HepG2 (cell line): ENCODE data around the gene AUH. TPM values are rescaled to one million over a fixed set of nuclear protein-coding genes. Genes with fewer than 3 reads are reported as not detected.

ENCODE experiments used
- ATAC-seq: fragments of 200-7000 bp; cut with Tn5 transposase; 3 replicates; pipeline ENCODE4 v1.9.1; 2020; ENCODE audit warnings: mild to moderate bottlenecking, moderate library complexity
- BruUV-seq: library from RNA; stranded (reverse); fragments of 400-500 nt; replicated peaks from 2 replicates; lab custom pipeline; 2021; lab: Mats Ljungman, UMichigan
- CTCF ChIA-PET: fragments of 300-600 bp; formaldehyde crosslinking; extraction: SDS; loops from one replicate; lab custom pipeline; 2021; ENCODE audit warnings: low total read pairs, inconsistent platforms, low intra/inter-chr PET ratio; lab: Yijun Ruan, JAX
- POLR2A ChIA-PET: fragments of 350-600 bp; sonication (Branson Sonifier 250); formaldehyde crosslinking; loops from one replicate; lab custom pipeline; 2020; ENCODE audit warnings: antibody characterized with exemption, inconsistent platforms; lab: Yijun Ruan, JAX
- DNase-seq: peaks from one replicate; pipeline ENCODE4 v3.0.0-alpha.2; 2015; ENCODE audit warnings: low spot score
- FAIRE-seq: peaks from 3 replicates; lab custom pipeline; 2011; peaks lifted over from hg19 to GRCh38; lab: Jason Lieb, UNC
- H2AFZ ChIP-seq: one replicate; pipeline ENCODE4 v1.6.1; 2011; ENCODE audit warnings: low read length, inconsistent platforms
- H3K27ac ChIP-seq: fragments of 300-600 bp; 3 replicates; pipeline ENCODE4 v1.8.0; 2011; ENCODE audit warnings: mixed run types, mild to moderate bottlenecking, mixed read lengths, low read length, inconsistent platforms; ENCODE audit not compliant: insufficient read depth; ENCODE audit errors: extremely low read length
- H3K27me3 ChIP-seq, 2 experiments: fragments of 200-600 bp in 1 of 2; 2 replicates in 1 of 2; 3 replicates in 1 of 2; pipeline versions ENCODE4 v1.6.0 to v1.8.0; 2011; ENCODE audit warnings: low read length in 2 of 2, mild to moderate bottlenecking in 2 of 2, moderate library complexity in 2 of 2, inconsistent platforms in 1 of 2; ENCODE audit not compliant: insufficient read depth in 2 of 2, control insufficient read depth in 1 of 2
- H3K36me3 ChIP-seq, 2 experiments: fragments of 200-600 bp in 1 of 2; replicated peaks in 1 of 2; 2 replicates in 1 of 2; 3 replicates in 1 of 2; pipeline versions ENCODE4 v1.5.1 to v1.8.0; 2011; ENCODE audit warnings: low read length in 2 of 2, inconsistent platforms in 1 of 2; ENCODE audit not compliant: insufficient read depth in 2 of 2, control insufficient read depth in 1 of 2
- H3K4me1 ChIP-seq: 2 replicates; pipeline ENCODE4 v1.5.1; 2012; ENCODE audit warnings: low read length, inconsistent platforms; ENCODE audit not compliant: insufficient read depth
- H3K4me2 ChIP-seq: 2 replicates; pipeline ENCODE4 v1.6.0; 2011; ENCODE audit warnings: low read depth, low read length, inconsistent platforms
- H3K4me3 ChIP-seq, 3 experiments: fragments of 200-600 bp in 1 of 3; sonication (generic), shearing (Covaris generic) in 1 of 3; replicated peaks in 1 of 3; 2 replicates each; pipeline ENCODE4 v1.5.1; 2011 to 2016; ENCODE audit warnings: low read length in 3 of 3, inconsistent platforms in 2 of 3, low read depth in 2 of 3, mild to moderate bottlenecking in 2 of 3, control low read depth in 1 of 3, mixed read lengths in 1 of 3; ENCODE audit not compliant: insufficient read depth in 1 of 3
- H3K79me2 ChIP-seq: one replicate; pipeline ENCODE4 v1.6.1; 2011; ENCODE audit warnings: low read length, inconsistent platforms; ENCODE audit not compliant: insufficient read depth
- H3K9ac ChIP-seq: 2 replicates; pipeline ENCODE4 v1.6.0; 2011; ENCODE audit warnings: mild to moderate bottlenecking, low read depth, low read length, inconsistent platforms; ENCODE audit not compliant: insufficient read depth
- H3K9me3 ChIP-seq: 2 replicates; pipeline ENCODE4 v1.5.1; 2012; ENCODE audit warnings: mild to moderate bottlenecking, low read length
- H4K20me1 ChIP-seq: 2 replicates; pipeline ENCODE4 v1.6.0; 2011; ENCODE audit warnings: inconsistent platforms, mild to moderate bottlenecking, low read length, moderate library complexity; ENCODE audit not compliant: insufficient read depth
- CBFB ChIP-seq: sonication (generic); formaldehyde crosslinking; IDR thresholded peaks from 2 replicates; pipeline ENCODE4 v1.4.0; 2020; ENCODE audit warnings: missing genetic modification reagents
- EED ChIP-seq: sonication (generic); formaldehyde crosslinking; IDR thresholded peaks from 2 replicates; pipeline ENCODE4 v1.5.0; 2020; ENCODE audit warnings: mild to moderate bottlenecking, missing genetic modification reagents
- FLYWCH1 ChIP-seq: sonication (generic); formaldehyde crosslinking; IDR thresholded peaks from 2 replicates; pipeline ENCODE4 v1.8.1; 2023; ENCODE audit warnings: mild to moderate bottlenecking, missing genetic modification reagents
- GATAD1 ChIP-seq: IDR thresholded peaks from 2 replicates; pipeline ENCODE4 v1.6.1; 2016; ENCODE audit warnings: missing genetic modification reagents, missing compliant biosample characterization
- HMG20A ChIP-seq: IDR thresholded peaks from 2 replicates; pipeline ENCODE4 v1.6.1; 2016; ENCODE audit warnings: borderline replicate concordance
- IRF2 ChIP-seq: IDR thresholded peaks from 2 replicates; pipeline ENCODE4 v1.6.1; 2018; ENCODE audit warnings: missing genetic modification reagents, missing compliant biosample characterization
- JUND ChIP-seq: sonication (generic); formaldehyde crosslinking; IDR thresholded peaks from 2 replicates; pipeline ENCODE4 v1.8.0; 2022; ENCODE audit warnings: mild to moderate bottlenecking, missing genetic modification reagents
- PRMT3 ChIP-seq: sonication (generic); formaldehyde crosslinking; IDR thresholded peaks from 2 replicates; pipeline ENCODE4 v1.8.1; 2022; ENCODE audit warnings: low read depth, mild to moderate bottlenecking, moderate library complexity, missing genetic modification reagents, borderline replicate concordance
- RARA ChIP-seq: IDR thresholded peaks from 2 replicates; pipeline ENCODE4 v1.6.1; 2016; ENCODE audit warnings: missing genetic modification reagents, missing compliant biosample characterization
- RARG ChIP-seq: sonication (generic); formaldehyde crosslinking; IDR thresholded peaks from 2 replicates; pipeline ENCODE4 v1.4.0; 2020; ENCODE audit warnings: low read depth, mild to moderate bottlenecking, missing genetic modification reagents
- RFXANK ChIP-seq: IDR thresholded peaks from 2 replicates; pipeline ENCODE4 v1.6.1; 2016
- ZBTB8A ChIP-seq: sonication (generic); formaldehyde crosslinking; IDR thresholded peaks from 2 replicates; pipeline ENCODE4 v1.4.0; 2020; ENCODE audit warnings: mild to moderate bottlenecking, low read depth, missing genetic modification reagents, borderline replicate concordance
- ZMAT3 ChIP-seq: sonication (generic); formaldehyde crosslinking; conservative IDR thresholded peaks from 2 replicates; pipeline ENCODE4 v1.7.0; 2021; ENCODE audit warnings: missing genetic modification reagents
- ZNF121 ChIP-seq: sonication (generic); formaldehyde crosslinking; IDR thresholded peaks from 2 replicates; pipeline ENCODE4 v1.5.0; 2020; ENCODE audit warnings: mild to moderate bottlenecking, missing genetic modification reagents
- ZNF703 ChIP-seq: sonication (generic); formaldehyde crosslinking; IDR thresholded peaks from 2 replicates; pipeline ENCODE4 v1.5.1; 2020; ENCODE audit warnings: missing genetic modification reagents, mild to moderate bottlenecking, moderate library complexity, borderline replicate concordance
- ZSCAN20 ChIP-seq: sonication (generic); formaldehyde crosslinking; IDR thresholded peaks from 2 replicates; pipeline ENCODE4 v1.4.0; 2020; ENCODE audit warnings: missing genetic modification reagents, mild to moderate bottlenecking, borderline replicate concordance
- WGBS: methylation state at CpG from one replicate; pipeline ENCODE4 v1.1.6; 2017; ENCODE audit warnings: low lambda C conversion rate; 5-methylcytosine and 5-hydroxymethylcytosine counted together
- in situ Hi-C: cut with HindIII; loops from 2 replicates; pipeline ENCODE4 v1.10.0; 2017; ENCODE audit warnings: low pct_unique_long_range_greater_than_20kb; ENCODE audit not compliant: extremely low pct_ligation_motif_present
- intact Hi-C: fragments of 100-400 bp; cut with micrococcal nuclease; formaldehyde crosslinking; loops from one replicate; pipeline ENCODE4 v1.10.0; 2022; ENCODE audit not compliant: unreplicated experiment
- polyA plus RNA-seq, 8 experiments: library from polyadenylated mRNA; depleted of rRNA in 3 of 8; stranded (reverse) in 7 of 8; unstranded in 1 of 8; fragments of >200 nt; fragmentation: Illumina TruSeq in 4 of 8; extraction: Trizol in 4 of 8; gene quantifications; 2 replicates each; pipeline versions ENCODE4 v1.2.1 to v1.2.3, GENCODE V29; 2011 to 2016; ENCODE audit warnings: low read depth in 4 of 8, missing spikeins in 1 of 8, mixed read lengths in 1 of 8; ENCODE audit not compliant: insufficient read depth in 1 of 8
- total RNA-seq, 5 experiments: library from RNA; depleted of rRNA; stranded (reverse); fragments of >200 nt; fragmentation: Illumina TruSeq; extraction: Trizol; gene quantifications; 2 replicates each; pipeline ENCODE4 v1.2.3, GENCODE V29; 2016; ENCODE audit warnings: low read depth in 1 of 5
- TF ChIP-seq, protein P1 (sequence below): IDR thresholded peaks from 2 replicates; pipeline ENCODE4 v1.6.1; 2016; ENCODE audit warnings: mild to moderate bottlenecking, missing biosample characterization, missing genetic modification reagents
- TF ChIP-seq, protein P2 (sequence below): sonication (generic); formaldehyde crosslinking; IDR thresholded peaks from 2 replicates; pipeline ENCODE4 v1.4.0; 2020; ENCODE audit warnings: missing genetic modification reagents, mild to moderate bottlenecking, borderline replicate concordance
- TF ChIP-seq, protein P3 (sequence below): sonication (generic); formaldehyde crosslinking; IDR thresholded peaks from 2 replicates; pipeline ENCODE4 v1.5.1; 2020; ENCODE audit warnings: mild to moderate bottlenecking, moderate library complexity, missing genetic modification reagents
- TF ChIP-seq, protein P4 (sequence below): IDR thresholded peaks from 2 replicates; pipeline ENCODE4 v1.6.1; 2016; ENCODE audit warnings: missing genetic modification reagents, missing compliant biosample characterization
- TF ChIP-seq, protein P5 (sequence below): sonication (generic); formaldehyde crosslinking; IDR thresholded peaks from 2 replicates; pipeline ENCODE4 v1.8.1; 2023; ENCODE audit warnings: mild to moderate bottlenecking, missing genetic modification reagents

AUH gene
- total and polyA plus RNA-seq, 2 of the 13 experiments (the other 11 are each of a cell fraction or from before 2014, with no cell fraction given), result 25.8 to 31.9 TPM

DNA sequence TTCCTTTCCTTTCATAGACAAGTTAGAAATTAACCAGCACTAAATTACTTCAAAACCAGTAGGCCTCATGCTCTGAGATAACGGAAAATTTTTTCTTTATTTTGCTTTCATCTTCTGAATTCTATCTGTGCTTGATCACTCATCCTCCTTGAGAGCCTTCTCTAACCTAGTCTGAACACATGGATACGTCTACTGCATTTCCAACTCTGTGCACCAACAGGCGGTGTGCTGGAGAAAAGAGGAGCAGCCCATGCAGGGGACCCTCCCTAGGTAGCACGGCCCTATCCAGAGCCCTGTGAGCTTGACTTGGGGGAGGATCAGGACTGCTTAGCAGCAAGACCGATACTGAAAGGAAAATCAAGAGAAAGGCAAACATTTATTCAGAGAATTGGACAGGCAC is 149.8 kb downstream of the AUH start:
- FAIRE-seq, result peak; percentile 28
- Histone ChIP-seq H3K27me3 (no peaks in the 10 kb centered on the region), H3K4me3 (peak overlapping the region in 1 of 3 experiments; percentile 35; a peak in 1 of 6 replicates), H3K4me2 (peak overlapping the region; percentile 51), H4K20me1 (no peaks in the 10 kb centered on the region), H3K9ac (peak overlapping the region; percentile 34), H3K36me3 (peaks cover 0 to 1% of the 10 kb centered on the region in 2 experiments; a peak in 1 of 5 replicates), H3K9me3 (no peaks in the 10 kb centered on the region), H3K4me1 (peaks cover 65% of the 10 kb centered on the region), H3K79me2 (no peaks in the 10 kb centered on the region), H2AFZ (no peak overlapping the region), H3K27ac (peak overlapping the region; percentile 63)
- no TSS peak for BruUV-seq
- ChIA-PET POLR2A (interaction anchor here (0.6 to 1.5 kb wide), 4 partner anchors 14 to 149 kb away, joined by 3 to 5 read pairs (median 4); no protein-coding TSS in a partner anchor), CTCF (no interaction called here)
- DNase-seq, result peak; percentile 72
- ATAC-seq, result peak; percentile 87
- intact Hi-C loops (no loop called here), in situ Hi-C loops (no loop called here)
- 31% methylated on average over 5 of the region's 5 CpGs for WGBS
- TF ChIP-seq GATAD1 (0 out of 2 replicates have a peak, but pooled peaks have one; percentile 12), PRMT3 (CRISPR knock-in tag) (no peak), ZNF121 (CRISPR knock-in tag) (no peak), ZBTB8A (CRISPR knock-in tag) (no peak), EED (no peak), FLYWCH1 (no peak), CBFB (CRISPR knock-in tag) (no peak), RARA (CRISPR knock-in tag) (no peak), IRF2 (CRISPR knock-in tag) (no peak), ZNF703 (CRISPR knock-in tag) (no peak), RFXANK (CRISPR knock-in tag) (no peak), RARG (CRISPR knock-in tag) (no peak), JUND (CRISPR knock-in tag) (no peak), HMG20A (CRISPR knock-in tag) (peak; percentile 45; the same call in 1 of the 2 replicates), ZSCAN20 (CRISPR knock-in tag) (no peak), ZMAT3 (CRISPR knock-in tag) (no peak)
- TF ChIP-seq, protein P1, sequence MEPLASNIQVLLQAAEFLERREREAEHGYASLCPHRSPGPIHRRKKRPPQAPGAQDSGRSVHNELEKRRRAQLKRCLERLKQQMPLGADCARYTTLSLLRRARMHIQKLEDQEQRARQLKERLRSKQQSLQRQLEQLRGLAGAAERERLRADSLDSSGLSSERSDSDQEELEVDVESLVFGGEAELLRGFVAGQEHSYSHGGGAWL (CRISPR knock-in tag), result no peak
- TF ChIP-seq, protein P2, sequence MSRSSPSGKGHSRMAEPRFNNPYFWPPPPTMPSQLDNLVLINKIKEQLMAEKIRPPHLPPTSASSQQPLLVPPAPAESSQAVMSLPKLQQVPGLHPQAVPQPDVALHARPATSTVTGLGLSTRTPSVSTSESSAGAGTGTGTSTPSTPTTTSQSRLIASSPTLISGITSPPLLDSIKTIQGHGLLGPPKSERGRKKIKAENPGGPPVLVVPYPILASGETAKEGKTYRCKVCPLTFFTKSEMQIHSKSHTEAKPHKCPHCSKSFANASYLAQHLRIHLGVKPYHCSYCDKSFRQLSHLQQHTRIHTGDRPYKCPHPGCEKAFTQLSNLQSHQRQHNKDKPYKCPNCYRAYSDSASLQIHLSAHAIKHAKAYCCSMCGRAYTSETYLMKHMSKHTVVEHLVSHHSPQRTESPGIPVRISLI (CRISPR knock-in tag), result no peak
- TF ChIP-seq, protein P3, sequence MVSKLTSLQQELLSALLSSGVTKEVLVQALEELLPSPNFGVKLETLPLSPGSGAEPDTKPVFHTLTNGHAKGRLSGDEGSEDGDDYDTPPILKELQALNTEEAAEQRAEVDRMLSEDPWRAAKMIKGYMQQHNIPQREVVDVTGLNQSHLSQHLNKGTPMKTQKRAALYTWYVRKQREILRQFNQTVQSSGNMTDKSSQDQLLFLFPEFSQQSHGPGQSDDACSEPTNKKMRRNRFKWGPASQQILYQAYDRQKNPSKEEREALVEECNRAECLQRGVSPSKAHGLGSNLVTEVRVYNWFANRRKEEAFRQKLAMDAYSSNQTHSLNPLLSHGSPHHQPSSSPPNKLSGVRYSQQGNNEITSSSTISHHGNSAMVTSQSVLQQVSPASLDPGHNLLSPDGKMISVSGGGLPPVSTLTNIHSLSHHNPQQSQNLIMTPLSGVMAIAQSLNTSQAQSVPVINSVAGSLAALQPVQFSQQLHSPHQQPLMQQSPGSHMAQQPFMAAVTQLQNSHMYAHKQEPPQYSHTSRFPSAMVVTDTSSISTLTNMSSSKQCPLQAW (CRISPR knock-in tag), result 0 out of 2 replicates have a peak, but pooled peaks have one; percentile 24
- TF ChIP-seq, protein P4, sequence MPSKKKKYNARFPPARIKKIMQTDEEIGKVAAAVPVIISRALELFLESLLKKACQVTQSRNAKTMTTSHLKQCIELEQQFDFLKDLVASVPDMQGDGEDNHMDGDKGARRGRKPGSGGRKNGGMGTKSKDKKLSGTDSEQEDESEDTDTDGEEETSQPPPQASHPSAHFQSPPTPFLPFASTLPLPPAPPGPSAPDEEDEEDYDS (CRISPR knock-in tag), result 0 out of 2 replicates have a peak, but pooled peaks have one; percentile 6
- TF ChIP-seq, protein P5, sequence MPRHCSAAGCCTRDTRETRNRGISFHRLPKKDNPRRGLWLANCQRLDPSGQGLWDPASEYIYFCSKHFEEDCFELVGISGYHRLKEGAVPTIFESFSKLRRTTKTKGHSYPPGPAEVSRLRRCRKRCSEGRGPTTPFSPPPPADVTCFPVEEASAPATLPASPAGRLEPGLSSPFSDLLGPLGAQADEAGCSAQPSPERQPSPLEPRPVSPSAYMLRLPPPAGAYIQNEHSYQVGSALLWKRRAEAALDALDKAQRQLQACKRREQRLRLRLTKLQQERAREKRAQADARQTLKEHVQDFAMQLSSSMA (CRISPR knock-in tag), result no peak
